Testis (tissue), 2 donors: Measurements from ENCODE around the gene FBLN1.
"Not testable (repeated sequence)": the region's sequence is repeated elsewhere in the genome, so short reads cannot be mapped to it uniquely, and the experiment has no call there.

Experiments
- POLR2A ChIP-seq: fragments of 450-650 bp; IDR thresholded peaks from one replicate; pipeline ENCODE4 v1.6.1; 2017; ENCODE audit warnings: antibody characterized with exemption, mild to moderate bottlenecking, moderate library complexity
- TF ChIP-seq, protein P1 (sequence below), 3 experiments: fragments of 450-650 bp in 2 of 3; fragments of 200-600 bp in 1 of 3; sonication (generic) in 1 of 3; IDR thresholded peaks; one replicate each; pipeline ENCODE4 v1.5.1; 2016 to 2019; ENCODE audit warnings: antibody characterized with exemption in 3 of 3, mild to moderate bottlenecking in 2 of 3, moderate library complexity in 1 of 3

DNA sequence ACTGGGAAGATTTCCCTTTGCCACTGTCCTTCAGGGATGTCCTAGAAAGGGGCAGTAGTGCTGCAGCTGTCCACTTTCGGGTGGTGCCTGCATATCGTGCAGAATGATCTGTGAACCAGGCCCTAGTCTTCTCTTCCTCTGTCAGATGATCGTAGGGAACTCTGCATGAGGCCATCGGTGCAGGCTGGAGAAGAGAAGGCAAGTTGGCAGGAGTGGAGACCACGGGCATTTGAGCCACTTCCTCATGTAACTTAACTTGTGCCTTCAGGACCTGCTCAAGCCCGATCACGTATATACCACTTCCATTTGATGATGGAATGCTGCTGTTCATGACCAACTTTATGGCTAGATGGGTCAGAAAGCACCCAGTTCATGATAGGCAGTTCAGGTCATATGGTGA, 55.2 kb downstream of the FBLN1 start:
- TF ChIP-seq, protein P1, sequence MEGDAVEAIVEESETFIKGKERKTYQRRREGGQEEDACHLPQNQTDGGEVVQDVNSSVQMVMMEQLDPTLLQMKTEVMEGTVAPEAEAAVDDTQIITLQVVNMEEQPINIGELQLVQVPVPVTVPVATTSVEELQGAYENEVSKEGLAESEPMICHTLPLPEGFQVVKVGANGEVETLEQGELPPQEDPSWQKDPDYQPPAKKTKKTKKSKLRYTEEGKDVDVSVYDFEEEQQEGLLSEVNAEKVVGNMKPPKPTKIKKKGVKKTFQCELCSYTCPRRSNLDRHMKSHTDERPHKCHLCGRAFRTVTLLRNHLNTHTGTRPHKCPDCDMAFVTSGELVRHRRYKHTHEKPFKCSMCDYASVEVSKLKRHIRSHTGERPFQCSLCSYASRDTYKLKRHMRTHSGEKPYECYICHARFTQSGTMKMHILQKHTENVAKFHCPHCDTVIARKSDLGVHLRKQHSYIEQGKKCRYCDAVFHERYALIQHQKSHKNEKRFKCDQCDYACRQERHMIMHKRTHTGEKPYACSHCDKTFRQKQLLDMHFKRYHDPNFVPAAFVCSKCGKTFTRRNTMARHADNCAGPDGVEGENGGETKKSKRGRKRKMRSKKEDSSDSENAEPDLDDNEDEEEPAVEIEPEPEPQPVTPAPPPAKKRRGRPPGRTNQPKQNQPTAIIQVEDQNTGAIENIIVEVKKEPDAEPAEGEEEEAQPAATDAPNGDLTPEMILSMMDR (IDR thresholded peaks at IDR 0.05), result not testable (repeated sequence)
- not testable (repeated sequence) for TF ChIP-seq POLR2A
